Psoas muscle (tissue), 8 donors: ENCODE results near the gene NAMPT. TPM values are rescaled to one million over a fixed set of nuclear protein-coding genes. Genes with fewer than 3 reads are reported as not detected.
A peak's percentile ranks its signal among the peaks of the same experiment; 100 is the strongest.

ENCODE experiments used
- ATAC-seq, 4 donors: fragments of 200-7000 bp; cut with Tn5 transposase; one replicate each; pipeline ENCODE4 v1.9.1; 2020; ENCODE audit warnings: moderate library complexity in 3 of 4, mild to moderate bottlenecking in 2 of 4
- DNase-seq, 2 donors: peaks; one replicate each; pipeline ENCODE4 v3.0.0-alpha.2; 2020
- H3K27ac ChIP-seq: fragments of 200-600 bp; one replicate; pipeline ENCODE4 v1.8.0; 2022
- H3K27me3 ChIP-seq, 3 donors: fragments of 200-600 bp in 1 of 3; one replicate each; pipeline versions ENCODE4 v1.6.1 to v1.8.0; 2013 to 2022; ENCODE audit warnings: low read length in 2 of 3, mild to moderate bottlenecking in 2 of 3, moderate library complexity in 1 of 3; ENCODE audit not compliant: insufficient read depth in 3 of 3
- H3K36me3 ChIP-seq, 2 donors: fragments of 200-600 bp in 1 of 2; one replicate each; pipeline versions ENCODE4 v1.6.1 to v1.8.0; 2013 to 2022; ENCODE audit warnings: low read depth in 1 of 2, mild to moderate bottlenecking in 1 of 2, moderate library complexity in 1 of 2; ENCODE audit not compliant: insufficient read depth in 1 of 2
- H3K4me1 ChIP-seq: fragments of 200-600 bp; one replicate; pipeline ENCODE4 v1.8.0; 2022
- H3K4me3 ChIP-seq: fragments of 200-600 bp; one replicate; pipeline ENCODE4 v1.8.0; 2022; ENCODE audit warnings: mild to moderate bottlenecking
- H3K9me3 ChIP-seq: fragments of 200-600 bp; one replicate; pipeline ENCODE4 v1.8.0; 2022
- WGBS, 3 donors: extraction: QIAGEN DNeasy Blood & Tissue Kit; methylation state at CpG; one replicate each; pipeline versions ENCODE4 v1.1.6 to v1.1.7; 2013; 5-methylcytosine and 5-hydroxymethylcytosine counted together
- intact Hi-C, 2 donors: fragments of 100-400 bp; cut with DNase I; formaldehyde crosslinking; loops; one replicate each; pipeline versions ENCODE4 v1.11.0 to v1.14.2; 2022
- polyA plus RNA-seq, 3 donors: library from polyadenylated mRNA; stranded (reverse); fragments of 200-250 nt; gene quantifications; one replicate each; pipeline ENCODE4 v1.2.3, GENCODE V29; 2013
- total RNA-seq, 4 donors: library from RNA; stranded (reverse); fragmentation: NEBNext Ultra II Directional in 2 of 4; extraction: Animal tissue kit (Norgen Biotek cat#: 25700) in 2 of 4; gene quantifications; one replicate each; pipeline versions ENCODE4 v1.2.1 to v1.2.4, GENCODE V29; 2021 to 2023
- TF ChIP-seq, protein P1 (sequence below): fragments of 200-600 bp; IDR thresholded peaks from one replicate; pipeline ENCODE4 v1.8.0; 2022; ENCODE audit warnings: antibody characterized with exemption
- donor health status: healthy with polysubstance abuse.
- donor health status: DM: no; HTN: no; CAD: no; lungs with moderate emphysema.
- donor health status: Bipolar disorder and iron deficiency.
- donor health status: healthy.
- donor health status: DM: yes; HTN: yes; CAD: no.
- donor health status: DM: no; HTN: no; CAD: no.
- donor health status: DM: no; HTN: no; CAD: no.
- donor health status: DM: yes; HTN: yes; CAD: no.

Gene NAMPT
- total and polyA plus RNA-seq, 7 donors = 57.2 to 401 (median 130) TPM

DNA sequence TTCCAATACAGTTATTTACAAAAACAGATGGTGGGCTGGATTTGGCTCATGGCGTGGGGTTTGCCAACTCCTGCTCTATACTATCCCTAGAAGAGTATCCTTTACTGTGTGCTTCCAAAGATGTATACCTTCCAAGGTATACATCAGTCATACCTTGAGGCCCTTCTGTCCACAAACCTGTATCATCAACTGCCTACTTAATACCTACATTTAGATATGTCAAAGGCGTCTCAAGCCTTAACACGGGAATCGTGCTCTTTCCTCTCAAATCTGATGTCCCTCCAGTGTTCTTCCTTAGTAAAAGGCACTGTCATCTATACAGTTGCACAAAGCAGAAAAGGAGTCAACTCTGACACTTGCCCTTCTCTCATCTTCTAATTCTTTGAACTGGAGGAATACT, 36.9 kb downstream of the NAMPT start:
- TF ChIP-seq, protein P1, sequence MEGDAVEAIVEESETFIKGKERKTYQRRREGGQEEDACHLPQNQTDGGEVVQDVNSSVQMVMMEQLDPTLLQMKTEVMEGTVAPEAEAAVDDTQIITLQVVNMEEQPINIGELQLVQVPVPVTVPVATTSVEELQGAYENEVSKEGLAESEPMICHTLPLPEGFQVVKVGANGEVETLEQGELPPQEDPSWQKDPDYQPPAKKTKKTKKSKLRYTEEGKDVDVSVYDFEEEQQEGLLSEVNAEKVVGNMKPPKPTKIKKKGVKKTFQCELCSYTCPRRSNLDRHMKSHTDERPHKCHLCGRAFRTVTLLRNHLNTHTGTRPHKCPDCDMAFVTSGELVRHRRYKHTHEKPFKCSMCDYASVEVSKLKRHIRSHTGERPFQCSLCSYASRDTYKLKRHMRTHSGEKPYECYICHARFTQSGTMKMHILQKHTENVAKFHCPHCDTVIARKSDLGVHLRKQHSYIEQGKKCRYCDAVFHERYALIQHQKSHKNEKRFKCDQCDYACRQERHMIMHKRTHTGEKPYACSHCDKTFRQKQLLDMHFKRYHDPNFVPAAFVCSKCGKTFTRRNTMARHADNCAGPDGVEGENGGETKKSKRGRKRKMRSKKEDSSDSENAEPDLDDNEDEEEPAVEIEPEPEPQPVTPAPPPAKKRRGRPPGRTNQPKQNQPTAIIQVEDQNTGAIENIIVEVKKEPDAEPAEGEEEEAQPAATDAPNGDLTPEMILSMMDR = no peak
- Histone ChIP-seq H3K9me3 (no peaks in the 10 kb centered on the region), H3K27ac (no peak overlapping the region), H3K27me3 (no peaks in the 10 kb centered on the region), H3K4me3 (no peak overlapping the region), H3K4me1 (no peaks in the 10 kb centered on the region), H3K36me3 (peaks cover 5 to 54% of the 10 kb centered on the region in 2 donors)
- DNase-seq (no peak), ATAC-seq (peak in 3 of 4 donors; percentile 25 to 41 (median 36))
- WGBS, 3 donors = 92 to 95% (median 95%) methylated on average over 4 of the region's 4 CpGs
- intact Hi-C loops = no loop called here

GRCh38 chr7:106246902-106247711, 37.7 kb downstream of the NAMPT start:
- 86 to 88% (median 87%) methylated on average over 5 of the region's 5 CpGs for WGBS, 3 donors
- ATAC-seq = peak in 3 of 4 donors; percentile 17 to 44 (median 42)
- Histone ChIP-seq H3K27ac (no peak overlapping the region), H3K36me3 (peaks cover 5 to 47% of the 10 kb centered on the region in 2 donors), H3K4me3 (no peak overlapping the region), H3K9me3 (no peaks in the 10 kb centered on the region), H3K27me3 (no peaks in the 10 kb centered on the region), H3K4me1 (no peaks in the 10 kb centered on the region)
- intact Hi-C loops = no loop called here
- no peak for DNase-seq
- TF ChIP-seq, protein P1 = no peak

DNA sequence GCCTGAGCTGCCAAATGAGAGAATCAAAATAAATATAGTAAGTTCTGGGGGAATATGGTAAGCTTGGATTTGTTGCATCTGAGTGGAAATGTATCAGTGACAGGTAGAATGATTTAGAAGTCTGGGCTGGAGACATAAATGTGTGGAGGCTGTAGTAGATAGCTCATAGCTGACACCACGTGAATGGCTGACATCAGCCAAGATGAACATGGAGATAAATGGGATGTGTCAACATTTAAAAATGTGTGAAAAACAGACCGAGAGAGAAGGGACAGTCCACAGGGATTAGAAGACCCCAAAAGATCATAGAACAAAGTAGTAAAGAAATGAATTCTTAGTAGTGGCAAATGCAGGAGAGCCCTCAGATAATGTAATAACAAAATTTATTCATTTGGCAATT, 40.9 kb downstream of the NAMPT start:
- ATAC-seq = peak in 2 of 4 donors; percentile 30 to 39

GRCh38 chr7:106239406-106239805, 45.4 kb downstream of the NAMPT start:
- DNase-seq (no peak), ATAC-seq (no peak)
- Histone ChIP-seq H3K27me3 (no peaks in the 10 kb centered on the region), H3K36me3 (no peaks in the 10 kb centered on the region), H3K9me3 (no peaks in the 10 kb centered on the region), H3K4me1 (no peaks in the 10 kb centered on the region), H3K4me3 (no peak overlapping the region), H3K27ac (no peak overlapping the region)
- intact Hi-C loops = no loop called here
- WGBS, 3 donors = 61 to 77% (median 62%) methylated on average over 3 of the region's 3 CpGs
- TF ChIP-seq, protein P1 = no peak

More for the DNA sequence above, 40.9 kb downstream of the NAMPT start:
- no peak overlapping the region for H3K4me3 ChIP-seq
- no peaks in the 10 kb centered on the region for H3K4me1 ChIP-seq
- TF ChIP-seq, protein P1 = no peak
- no peak overlapping the region for H3K27ac ChIP-seq
- no peaks in the 10 kb centered on the region for H3K9me3 ChIP-seq
- H3K36me3 ChIP-seq = peaks cover 2 to 18% of the 10 kb centered on the region in 2 donors
- no peaks in the 10 kb centered on the region for H3K27me3 ChIP-seq
- 47 to 57% (median 51%) methylated on average over 2 of the region's 2 CpGs for WGBS, 3 donors
- no peak for DNase-seq
- intact Hi-C loops = no loop called here
